H1 (cell line): ENCODE measurements around the gene ARHGAP25. TPM values are rescaled to one million over a fixed set of nuclear protein-coding genes. Genes with fewer than 3 reads are reported as not detected.

Experiments
- CTCF ChIA-PET: fragments of 300-600 bp; sonication (Branson Sonifier 250); formaldehyde crosslinking; loops from one replicate; lab custom pipeline; 2021; ENCODE audit not compliant: partially characterized antibody; lab: Charles Lee
- POLR2A ChIA-PET: fragments of 300-600 bp; sonication (Branson Sonifier 250); formaldehyde crosslinking; loops from one replicate; lab custom pipeline; 2021; ENCODE audit warnings: inconsistent platforms; ENCODE audit not compliant: partially characterized antibody; lab: Charles Lee
- DNase-seq, 2 experiments: peaks; one replicate each; pipeline versions ENCODE4 v3.0.0 to v3.0.0-alpha.2; 2010 to 2022; ENCODE audit warnings: low spot score in 2 of 2, low read depth in 1 of 2, mixed read lengths in 1 of 2
- FAIRE-seq: peaks from 2 replicates; lab custom pipeline; 2011; peaks lifted over from hg19 to GRCh38; lab: Jason Lieb, UNC
- H2AFZ ChIP-seq: 2 replicates; pipeline ENCODE4 v1.8.1; 2012; ENCODE audit warnings: low read length, inconsistent platforms
- H2AK5ac ChIP-seq: 2 replicates; pipeline ENCODE4 v1.6.1; 2013; ENCODE audit warnings: low read depth, low read length
- H2BK120ac ChIP-seq: replicated peaks from 2 replicates; pipeline ENCODE3; 2013; ENCODE audit warnings: low read depth, low read length, inconsistent platforms
- H2BK12ac ChIP-seq: 2 replicates; pipeline ENCODE4 v1.6.1; 2013; ENCODE audit warnings: low read depth, low read length
- H2BK15ac ChIP-seq: 2 replicates; pipeline ENCODE4 v1.6.1; 2013; ENCODE audit warnings: low read length
- H2BK20ac ChIP-seq: 2 replicates; pipeline ENCODE4 v1.6.1; 2013; ENCODE audit warnings: low read length
- H2BK5ac ChIP-seq: 2 replicates; pipeline ENCODE4 v1.6.1; 2013; ENCODE audit warnings: low read depth, low read length
- H3K14ac ChIP-seq: 2 replicates; pipeline ENCODE4 v1.6.1; 2013; ENCODE audit warnings: inconsistent platforms; ENCODE audit not compliant: insufficient read length
- H3K18ac ChIP-seq: 2 replicates; pipeline ENCODE4 v1.6.1; 2013; ENCODE audit warnings: low read length; ENCODE audit errors: extremely low read depth
- H3K23ac ChIP-seq: 2 replicates; pipeline ENCODE4 v1.6.1; 2013; ENCODE audit warnings: inconsistent platforms; ENCODE audit not compliant: insufficient read length
- H3K23me2 ChIP-seq: 2 replicates; pipeline ENCODE4 v1.6.1; 2013; ENCODE audit warnings: low read depth, low read length
- H3K27ac ChIP-seq: 2 replicates; pipeline ENCODE4 v1.6.1; 2011; ENCODE audit warnings: low read depth, low read length, inconsistent platforms
- H3K27me3 ChIP-seq, 4 experiments: replicated peaks in 1 of 4; 1 replicate in 1 of 4; 2 replicates in 3 of 4; pipeline versions ENCODE4 v1.6.1 to v1.8.1; 2011 to 2013; ENCODE audit warnings: low read length in 3 of 4, mild to moderate bottlenecking in 3 of 4, inconsistent platforms in 2 of 4, mixed read lengths in 2 of 4, moderate library complexity in 1 of 4; ENCODE audit not compliant: control insufficient read depth in 3 of 4, insufficient read depth in 3 of 4; ENCODE audit errors: extremely low read depth in 1 of 4
- H3K36me3 ChIP-seq, 4 experiments: 2 replicates each; pipeline versions ENCODE4 v1.6.1 to v1.8.1; 2011 to 2013; ENCODE audit warnings: mild to moderate bottlenecking in 4 of 4, low read length in 3 of 4, moderate library complexity in 2 of 4, control low read depth in 1 of 4, inconsistent platforms in 1 of 4; ENCODE audit not compliant: insufficient read depth in 4 of 4, control insufficient read depth in 2 of 4
- H3K4ac ChIP-seq: replicated peaks from 2 replicates; pipeline ENCODE3; 2013; ENCODE audit warnings: low read length, low read depth, mixed read lengths, inconsistent platforms; ENCODE audit not compliant: insufficient read length
- H3K4me1 ChIP-seq, 4 experiments: replicated peaks in 1 of 4; 1 replicate in 1 of 4; 2 replicates in 3 of 4; pipeline versions ENCODE4 v1.6.1 to v1.8.1; 2011 to 2013; ENCODE audit warnings: low read length in 3 of 4, inconsistent platforms in 2 of 4, mixed read lengths in 1 of 4; ENCODE audit not compliant: insufficient read depth in 4 of 4, control insufficient read depth in 3 of 4
- H3K4me2 ChIP-seq, 2 experiments: 2 replicates each; pipeline versions ENCODE4 v1.6.1 to v1.8.1; 2011 to 2013; ENCODE audit warnings: low read depth in 2 of 2, low read length in 2 of 2, control low read depth in 1 of 2, inconsistent platforms in 1 of 2, mild to moderate bottlenecking in 1 of 2; ENCODE audit not compliant: insufficient read depth in 1 of 2
- H3K4me3 ChIP-seq, 4 experiments: fragments of 200-600, 300-600 bp in 1 of 4; sonication (generic), shearing (Covaris generic), sonication (Bioruptor Twin) in 1 of 4; 2 replicates each; pipeline versions ENCODE4 v1.5.1 to v1.8.1; 2011 to 2016; ENCODE audit warnings: low read length in 4 of 4, low read depth in 3 of 4, control low read depth in 2 of 4, inconsistent platforms in 2 of 4, mild to moderate bottlenecking in 2 of 4, mixed read lengths in 1 of 4, moderate library complexity in 1 of 4; ENCODE audit not compliant: insufficient read depth in 2 of 4; ENCODE audit errors: extremely low read depth in 1 of 4
- H3K56ac ChIP-seq: replicated peaks from 2 replicates; pipeline ENCODE3; 2013; ENCODE audit warnings: low read depth, mild to moderate bottlenecking, mixed read lengths, low read length, inconsistent platforms; ENCODE audit not compliant: insufficient read length
- H3K79me1 ChIP-seq: 2 replicates; pipeline ENCODE4 v1.6.1; 2013; ENCODE audit warnings: low read depth, low read length, control low read depth
- H3K79me2 ChIP-seq, 2 experiments: 2 replicates each; pipeline versions ENCODE4 v1.6.1 to v1.8.1; 2012 to 2013; ENCODE audit warnings: low read length in 2 of 2, mild to moderate bottlenecking in 2 of 2, inconsistent platforms in 1 of 2; ENCODE audit not compliant: insufficient read depth in 2 of 2, control insufficient read depth in 1 of 2
- H3K9ac ChIP-seq, 4 experiments: replicated peaks in 1 of 4; 1 replicate in 1 of 4; 2 replicates in 3 of 4; pipeline versions ENCODE4 v1.6.1 to v1.8.1; 2011 to 2013; ENCODE audit warnings: low read depth in 3 of 4, low read length in 3 of 4, control low read depth in 2 of 4, mild to moderate bottlenecking in 2 of 4, moderate library complexity in 2 of 4, inconsistent platforms in 1 of 4; ENCODE audit errors: extremely low read depth in 1 of 4
- H3K9me3 ChIP-seq, 2 experiments: 2 replicates each; pipeline versions ENCODE4 v1.6.1 to v1.8.1; 2012 to 2013; ENCODE audit warnings: mild to moderate bottlenecking in 2 of 2, moderate library complexity in 2 of 2, control low read depth in 1 of 2, inconsistent platforms in 1 of 2, low read depth in 1 of 2, low read length in 1 of 2, mixed read lengths in 1 of 2; ENCODE audit not compliant: insufficient read depth in 2 of 2
- H4K20me1 ChIP-seq, 2 experiments: replicated peaks in 1 of 2; 2 replicates each; pipeline versions ENCODE3 to v1.8.1; 2011 to 2013; ENCODE audit warnings: inconsistent platforms in 2 of 2, low read length in 2 of 2, mild to moderate bottlenecking in 1 of 2; ENCODE audit not compliant: insufficient read depth in 2 of 2, control insufficient read depth in 1 of 2
- H4K5ac ChIP-seq: 2 replicates; pipeline ENCODE4 v1.6.1; 2013; ENCODE audit warnings: low read length, low read depth, mixed read lengths, inconsistent platforms; ENCODE audit not compliant: insufficient read length
- H4K8ac ChIP-seq: 2 replicates; pipeline ENCODE4 v1.8.0; 2013; ENCODE audit warnings: mild to moderate bottlenecking, moderate library complexity, low read length, inconsistent platforms; ENCODE audit not compliant: insufficient read depth; ENCODE audit errors: extremely low read depth
- H4K91ac ChIP-seq: replicated peaks from 2 replicates; pipeline ENCODE3; 2013; ENCODE audit warnings: low read length, mixed read lengths, inconsistent platforms; ENCODE audit not compliant: insufficient read length
- RFX5 ChIP-seq: IDR thresholded peaks from 2 replicates; pipeline ENCODE4 v1.6.1; 2011; ENCODE audit warnings: low read depth, low read length, improper control_type of control experiment, borderline replicate concordance
- SIX5 ChIP-seq: IDR thresholded peaks from 2 replicates; pipeline ENCODE4 v1.6.1; 2011; ENCODE audit warnings: mild to moderate bottlenecking, low read depth, low read length
- SP1 ChIP-seq: IDR thresholded peaks from 2 replicates; pipeline ENCODE4 v1.6.1; 2011; ENCODE audit warnings: low read depth, low read length
- SP4 ChIP-seq: IDR thresholded peaks from 2 replicates; pipeline ENCODE4 v1.6.1; 2012; ENCODE audit warnings: low read length, inconsistent platforms
- TAF1 ChIP-seq: IDR thresholded peaks from 2 replicates; pipeline ENCODE4 v1.6.1; 2011; ENCODE audit warnings: mild to moderate bottlenecking, low read depth, low read length
- YY1 ChIP-seq: IDR thresholded peaks from 2 replicates; pipeline ENCODE4 v1.6.1; 2011; ENCODE audit warnings: low read depth, mild to moderate bottlenecking, low read length
- WGBS, 2 experiments: shearing (Covaris generic) in 1 of 2; methylation state at CpG; one replicate each; pipeline versions ENCODE4 v1.1.6 to v1.1.7; 2013 to 2015; ENCODE audit warnings: low lambda C conversion rate in 2 of 2, mixed read lengths in 2 of 2, inconsistent platforms in 1 of 2, low coverage in 1 of 2, missing lambda C conversion rate in 1 of 2; ENCODE audit not compliant: insufficient replicate concordance in 2 of 2, insufficient coverage in 1 of 2, insufficient read length in 1 of 2; ENCODE audit errors: extremely low coverage in 1 of 2, missing lambda C conversion rate in 1 of 2; 5-methylcytosine and 5-hydroxymethylcytosine counted together
- polyA plus RNA-seq, 7 experiments: library from polyadenylated mRNA; depleted of rRNA in 3 of 7; stranded (reverse) in 5 of 7; unstranded in 2 of 7; fragments of >200 nt in 5 of 7; fragments of 200-250 nt in 2 of 7; gene quantifications; 1 replicate in 5 of 7; 2 replicates in 1 of 7; 4 replicates in 1 of 7; pipeline versions ENCODE4 v1.2.1 to v1.2.3, GENCODE V29; 2011 to 2013; ENCODE audit warnings: missing spikeins in 2 of 7, mixed read lengths in 2 of 7
- total RNA-seq: library from RNA; stranded (reverse); fragmentation: NEBNext Ultra II Directional; extraction: Animal tissue kit (Norgen Biotek cat#: 25700); gene quantifications from 2 replicates; pipeline ENCODE4 v1.2.1, GENCODE V29; 2021

Gene ARHGAP25
- total and polyA plus RNA-seq, 2 of the 8 experiments (the other 6 are each of a cell fraction or from before 2014, with no cell fraction given), result 1.00 to 1.2 TPM

DNA sequence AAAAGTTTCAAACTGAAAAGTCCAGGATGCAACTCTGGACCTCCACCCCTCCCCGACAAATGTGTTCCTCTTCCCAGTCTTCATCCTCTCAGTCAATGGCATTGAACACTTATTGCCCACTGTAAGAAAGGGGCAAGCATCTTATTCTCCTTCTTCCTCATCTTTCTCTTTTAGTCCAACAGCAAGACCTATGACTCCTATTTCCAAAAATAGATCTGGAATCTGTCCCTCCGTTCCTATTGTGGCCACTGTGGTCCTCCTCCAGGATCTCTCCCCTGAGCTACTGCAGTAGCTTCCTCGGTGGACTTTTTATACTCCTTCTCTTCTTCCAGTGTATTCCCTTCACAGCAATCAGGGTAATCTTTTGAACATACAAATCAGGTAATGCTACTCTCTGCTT lies 28.0 kb upstream of the ARHGAP25 start:
- no peaks in the 10 kb centered on the region for H3K27me3 ChIP-seq
- H4K20me1 ChIP-seq, result no peaks in the 10 kb centered on the region
- H2BK15ac ChIP-seq, result no peak overlapping the region
- DNase-seq, result no peak
- H3K14ac ChIP-seq, result no peak overlapping the region
- no peak overlapping the region for H3K18ac ChIP-seq
- no peak for TF ChIP-seq SIX5
- TF ChIP-seq SP1, result no peak
- no peak for TF ChIP-seq TAF1
- TF ChIP-seq YY1, result no peak
- no peak for TF ChIP-seq RFX5
- TF ChIP-seq SP4, result no peak
- TF ChIP-seq, all 59 proteins: peak for 0
- POLR2A ChIA-PET, result no interaction called here
- H3K4me3 ChIP-seq, result no peak overlapping the region
- CTCF ChIA-PET, result interaction anchor here (1.7 kb wide), 1 partner anchor 18 kb away, joined by 5 read pairs; no protein-coding TSS in a partner anchor
- H4K8ac ChIP-seq, result no peak overlapping the region
- no peaks in the 10 kb centered on the region for H3K9me3 ChIP-seq
- H2AK5ac ChIP-seq, result no peak overlapping the region
- H4K91ac ChIP-seq, result no peak overlapping the region
- 94% methylated on average over 3 of the region's 3 CpGs; no CpG with 5 or more reads in 1 of the 2 experiments for WGBS, 2 experiments
- no peak overlapping the region for H3K23ac ChIP-seq
- no peak overlapping the region for H2BK120ac ChIP-seq
- no peak overlapping the region for H2BK5ac ChIP-seq
- no peak overlapping the region for H4K5ac ChIP-seq
- no peak overlapping the region for H3K4me2 ChIP-seq
- no peak overlapping the region for H3K56ac ChIP-seq
- no peak overlapping the region for H3K9ac ChIP-seq
- H2BK12ac ChIP-seq, result no peak overlapping the region
- H3K23me2 ChIP-seq, result no peaks in the 10 kb centered on the region; the same call in 1 of the 2 replicates
- H3K27ac ChIP-seq, result no peak overlapping the region
- no peaks in the 10 kb centered on the region for H3K36me3 ChIP-seq
- no peak overlapping the region for H2BK20ac ChIP-seq
- H2AFZ ChIP-seq, result no peak overlapping the region
- no peak for FAIRE-seq
- no peaks in the 10 kb centered on the region for H3K79me1 ChIP-seq
- peaks cover 0 to 2% (median 1%) of the 10 kb centered on the region in 4 experiments; a peak in 2 of 7 replicates for H3K4me1 ChIP-seq
- H3K4ac ChIP-seq, result no peak overlapping the region
- H3K79me2 ChIP-seq, result no peaks in the 10 kb centered on the region
